Measurements from ENCODE around the gene HPS1.
A peak's percentile ranks its signal among the peaks of the same experiment; 100 is the strongest.
"Not testable (repeated sequence)": the region's sequence is repeated elsewhere in the genome, so short reads cannot be mapped to it uniquely, and the experiment has no call there.

The HPS1 gene

DNA sequence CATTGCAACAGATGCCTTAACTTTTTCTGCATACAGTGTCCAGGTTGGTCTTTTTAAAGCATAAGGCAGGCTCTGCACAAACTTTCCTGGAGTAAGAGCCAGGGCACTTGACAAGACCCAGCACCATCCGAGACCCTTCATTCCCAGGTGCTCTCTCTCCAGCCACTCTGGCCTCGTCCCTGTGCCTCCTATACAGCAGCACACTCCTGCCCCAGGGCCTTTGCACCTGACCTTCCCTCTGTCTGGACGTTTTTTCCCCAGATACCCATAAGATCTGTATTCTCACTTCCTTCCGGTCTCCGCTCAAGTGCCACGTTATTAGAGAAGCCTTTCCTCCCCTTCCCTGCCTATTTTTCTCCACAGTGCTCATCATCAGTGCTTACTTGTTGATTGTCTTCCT is 57.3 kb downstream of the HPS1 start:
- no peak for DNase-seq (ENCODE audit: low spot score)

DNA sequence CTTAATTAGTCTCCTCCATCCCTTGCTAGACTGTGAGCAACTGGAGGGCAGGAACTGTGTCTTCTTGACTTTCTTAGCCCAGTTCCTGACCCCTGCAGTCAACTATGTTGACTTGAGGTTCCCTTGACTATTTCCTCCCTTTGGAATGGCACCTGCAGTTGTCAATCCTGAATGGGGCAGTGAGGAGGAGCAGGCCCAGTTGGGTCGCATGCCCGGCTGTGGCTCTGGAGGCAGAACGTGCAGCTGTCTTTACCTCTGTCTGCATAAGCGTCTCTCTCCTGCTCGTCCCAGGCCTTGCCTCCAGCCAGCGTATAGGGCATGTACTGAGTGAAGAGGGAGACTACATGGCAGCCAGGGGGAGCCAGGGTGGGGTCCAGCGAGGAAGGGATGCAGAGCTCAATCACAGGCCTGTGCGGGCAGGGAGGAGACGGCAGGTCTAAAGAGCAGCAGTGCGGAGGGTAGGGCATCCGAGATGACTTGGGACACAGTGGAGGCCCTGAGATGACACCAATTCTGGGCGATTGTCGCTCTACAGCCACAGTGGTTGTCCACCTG is 58.6 kb downstream of the HPS1 start:
- DNase-seq (ENCODE audit: low spot score): peak; percentile 56

DNA sequence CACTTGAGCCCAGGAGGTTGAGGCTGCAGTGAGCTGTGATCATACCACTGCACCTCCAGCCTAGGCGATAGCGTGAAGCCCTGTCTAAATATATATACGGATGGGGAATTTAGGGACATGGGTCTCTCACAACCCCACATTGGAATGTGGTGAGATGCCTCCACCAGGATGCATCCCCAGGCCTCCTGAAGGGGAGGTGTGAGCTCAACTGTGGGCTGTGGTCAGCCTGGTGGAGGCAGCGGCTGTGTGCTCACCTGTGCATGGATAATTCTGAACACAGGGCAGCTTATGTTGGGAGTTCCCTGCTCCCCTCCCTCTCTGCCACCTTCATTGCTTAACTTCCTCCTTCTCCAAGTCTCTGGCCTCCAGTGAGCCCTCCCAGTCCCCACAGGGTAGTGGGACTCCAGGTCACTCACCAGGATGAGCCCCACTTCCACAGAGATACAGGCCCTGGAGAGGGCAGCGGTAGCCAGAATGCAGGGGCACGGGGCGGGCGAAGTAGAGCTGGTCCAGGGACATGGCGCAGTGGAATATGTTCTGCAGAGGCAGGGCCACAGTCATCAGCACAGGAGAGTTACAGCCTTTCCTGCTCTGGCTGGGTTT is 62.1 kb downstream of the HPS1 start:
- no peak for DNase-seq (ENCODE audit: low spot score)

DNA sequence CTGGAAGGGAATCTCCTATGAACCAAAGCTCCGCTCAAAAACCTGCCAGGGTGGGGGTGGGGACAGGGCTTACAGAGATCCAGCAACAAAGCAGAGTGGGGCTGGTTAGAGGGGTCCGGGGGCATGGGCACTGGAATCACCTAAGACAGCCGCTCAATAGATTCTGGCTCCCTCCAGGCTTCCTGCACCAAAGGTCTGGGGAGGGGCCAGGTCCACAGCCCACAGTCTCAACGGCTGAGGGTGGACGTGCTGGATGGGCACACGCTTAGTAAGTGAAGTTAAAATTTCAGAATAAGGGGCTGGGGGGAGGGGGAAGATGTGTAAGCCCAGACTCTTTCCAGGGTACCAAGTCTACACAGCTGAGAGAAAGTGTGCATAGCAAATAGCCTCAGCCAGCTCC is 62.9 kb downstream of the HPS1 start:
- DNase-seq (ENCODE audit: low spot score): no peak

DNA sequence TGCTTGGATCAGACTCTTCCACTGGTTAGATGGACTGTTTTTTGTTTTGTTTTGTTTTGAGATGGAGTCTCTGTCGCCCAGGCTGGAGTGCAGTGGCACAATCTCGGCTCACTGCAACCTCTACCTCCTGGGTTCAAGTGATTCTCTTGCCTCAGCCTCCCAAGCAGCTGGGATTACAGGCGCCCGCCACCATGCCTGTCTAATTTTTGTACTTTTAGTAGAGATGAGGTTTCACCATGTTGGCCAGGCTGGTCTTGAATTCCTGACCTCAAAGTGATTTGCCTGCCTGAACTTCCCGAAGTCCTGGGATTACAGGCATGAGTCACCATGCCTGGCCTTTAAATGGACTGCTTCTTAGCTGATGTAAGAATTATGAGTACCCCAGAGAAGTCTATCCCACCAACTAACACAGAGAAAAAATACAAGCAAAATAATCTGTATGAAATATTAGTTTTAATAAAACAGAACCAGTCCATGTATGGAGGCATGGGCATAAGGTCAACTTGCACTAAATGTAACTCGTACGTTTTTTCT is 63.5 kb downstream of the HPS1 start:
- DNase-seq (ENCODE audit: low spot score): not testable (repeated sequence)

DNA sequence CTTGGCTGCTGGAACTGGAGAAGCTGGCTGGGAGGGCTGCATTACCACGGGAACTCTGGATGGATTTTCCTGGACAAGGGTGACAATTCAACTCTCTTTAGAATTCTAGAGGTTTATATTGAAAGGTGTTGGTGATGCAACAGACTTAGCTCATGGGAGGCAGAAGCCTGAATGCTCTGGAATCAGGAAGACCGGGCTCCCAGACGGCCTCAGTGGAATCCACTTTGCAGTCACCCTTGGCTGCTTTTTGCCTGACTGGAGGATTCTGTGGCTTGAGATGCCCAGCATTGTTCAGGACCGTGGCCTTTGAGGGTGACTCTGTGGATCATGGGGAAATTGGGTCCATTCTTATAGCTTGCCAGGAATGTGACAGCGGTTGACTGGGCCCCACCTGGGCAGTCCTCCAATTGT is 64.0 kb downstream of the HPS1 start:
- no peak for DNase-seq (ENCODE audit: low spot score)

DNA sequence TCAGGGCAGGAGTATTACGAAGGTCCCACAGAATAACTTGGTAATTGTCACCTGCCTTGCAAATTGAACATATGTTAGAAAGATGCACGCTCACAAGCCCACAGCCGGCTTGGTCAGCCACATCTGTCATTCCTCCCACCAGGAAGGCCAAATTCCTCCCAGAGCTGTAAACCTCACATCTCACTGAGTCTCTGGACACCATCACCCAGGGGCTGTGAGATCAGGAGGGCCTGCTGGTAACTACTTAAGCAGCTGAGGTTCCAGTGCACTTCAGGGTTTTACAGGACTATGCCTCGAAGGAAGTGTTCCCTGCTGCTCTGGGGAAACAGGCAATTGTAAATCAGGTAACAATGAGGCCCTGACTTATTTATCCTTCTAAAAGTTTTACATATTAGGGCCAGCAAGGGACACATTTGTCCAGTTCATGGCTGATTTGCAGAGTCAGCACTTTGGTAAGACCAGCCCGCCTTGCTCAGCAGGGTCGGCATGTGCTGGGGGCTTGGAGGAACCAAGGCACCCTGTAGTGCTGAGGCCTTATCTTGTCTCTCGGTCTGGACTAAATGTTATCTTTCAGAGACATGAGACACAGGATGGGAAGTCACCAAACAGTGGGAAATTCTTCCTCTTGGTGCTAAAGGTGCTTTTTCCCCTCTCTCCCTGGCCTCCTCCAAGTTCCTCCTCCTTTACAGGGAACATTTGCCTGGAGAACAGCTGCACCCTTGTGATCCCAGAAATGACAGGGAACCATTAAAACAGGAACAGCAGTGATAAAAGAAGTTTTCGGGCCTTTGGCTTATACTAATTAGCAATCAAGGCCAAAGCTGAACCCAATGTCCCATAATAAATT is 66.0 kb downstream of the HPS1 start:
- DNase-seq (ENCODE audit: low spot score): no peak

DNA sequence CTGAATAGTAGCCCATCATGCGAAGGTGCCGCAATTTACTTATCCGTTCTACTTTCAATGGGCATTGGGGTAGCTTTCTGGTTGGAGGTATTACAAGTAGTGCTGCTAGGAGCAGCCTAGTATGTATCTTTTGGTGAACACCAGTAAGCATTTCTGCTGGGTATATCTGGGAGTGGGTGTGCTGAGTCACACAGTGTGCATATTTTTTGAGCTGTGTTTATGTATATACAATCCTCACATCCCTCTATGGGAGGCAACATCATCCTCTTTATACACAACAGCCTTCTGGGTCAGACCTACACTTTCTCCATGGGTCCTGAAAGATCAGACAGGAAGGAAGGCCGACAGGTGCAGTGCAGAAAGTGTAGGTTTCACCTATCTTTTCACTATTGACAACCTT is 68.0 kb downstream of the HPS1 start:
- no peak for DNase-seq (ENCODE audit: low spot score)

DNA sequence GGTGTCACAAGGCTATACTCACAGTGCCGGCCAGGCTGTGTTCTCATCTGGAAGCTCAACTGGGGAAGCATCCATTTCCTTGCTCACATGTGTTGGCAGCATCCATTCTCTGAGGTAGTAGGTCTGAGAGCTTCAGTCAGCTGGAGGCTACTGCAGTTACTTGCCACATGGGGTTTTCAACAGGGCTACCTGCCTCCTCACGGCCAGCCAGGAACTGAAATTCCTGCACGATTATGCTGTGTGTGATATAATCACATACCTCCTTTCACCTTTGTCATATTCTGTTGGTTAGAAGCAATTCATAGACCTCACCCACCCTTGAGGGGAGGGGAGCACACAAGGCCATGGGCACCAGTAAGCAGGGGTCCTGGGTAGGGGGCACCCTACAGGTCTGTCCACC is 69.2 kb downstream of the HPS1 start:
- no peak for DNase-seq (ENCODE audit: low spot score)

DNA sequence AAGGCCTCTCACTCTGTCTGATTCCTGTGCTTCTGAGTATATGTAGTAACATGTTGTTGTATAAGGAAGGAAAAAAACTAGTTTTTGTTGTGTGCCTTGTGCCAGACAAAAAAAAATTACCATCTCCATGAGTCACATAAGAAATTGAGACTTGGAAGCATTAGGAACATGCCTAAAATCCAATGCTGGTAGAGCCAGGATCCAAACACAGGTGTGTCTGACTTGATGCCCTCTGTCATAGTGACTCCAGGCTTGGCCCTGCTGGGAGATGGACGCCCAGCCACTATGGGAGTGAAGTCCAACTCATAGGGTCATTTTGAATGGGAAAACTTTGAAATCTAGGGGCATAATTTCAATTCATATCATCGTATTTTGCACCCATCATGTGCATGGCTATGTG is 69.7 kb downstream of the HPS1 start:
- DNase-seq (ENCODE audit: low spot score): no peak

DNA sequence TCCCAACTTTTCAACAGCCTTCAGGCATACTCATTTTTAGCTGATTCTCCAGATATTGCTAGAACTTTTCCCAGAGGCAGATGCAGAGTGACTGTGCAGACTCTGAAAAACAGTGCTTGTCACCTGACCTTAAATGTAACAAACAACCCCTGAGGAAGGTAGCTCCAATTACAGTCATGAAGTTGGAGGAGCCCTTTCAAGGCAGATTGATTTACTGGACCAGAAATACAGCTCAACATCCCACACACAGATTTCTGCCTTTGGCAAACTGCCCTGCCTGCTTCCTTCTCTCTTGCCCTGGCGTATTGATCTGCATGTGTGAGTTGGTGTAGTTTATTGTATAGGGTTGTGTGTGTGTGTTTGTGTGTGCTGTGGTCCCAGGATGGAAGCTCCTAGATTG is 70.2 kb downstream of the HPS1 start:
- DNase-seq (ENCODE audit: low spot score): no peak

DNA sequence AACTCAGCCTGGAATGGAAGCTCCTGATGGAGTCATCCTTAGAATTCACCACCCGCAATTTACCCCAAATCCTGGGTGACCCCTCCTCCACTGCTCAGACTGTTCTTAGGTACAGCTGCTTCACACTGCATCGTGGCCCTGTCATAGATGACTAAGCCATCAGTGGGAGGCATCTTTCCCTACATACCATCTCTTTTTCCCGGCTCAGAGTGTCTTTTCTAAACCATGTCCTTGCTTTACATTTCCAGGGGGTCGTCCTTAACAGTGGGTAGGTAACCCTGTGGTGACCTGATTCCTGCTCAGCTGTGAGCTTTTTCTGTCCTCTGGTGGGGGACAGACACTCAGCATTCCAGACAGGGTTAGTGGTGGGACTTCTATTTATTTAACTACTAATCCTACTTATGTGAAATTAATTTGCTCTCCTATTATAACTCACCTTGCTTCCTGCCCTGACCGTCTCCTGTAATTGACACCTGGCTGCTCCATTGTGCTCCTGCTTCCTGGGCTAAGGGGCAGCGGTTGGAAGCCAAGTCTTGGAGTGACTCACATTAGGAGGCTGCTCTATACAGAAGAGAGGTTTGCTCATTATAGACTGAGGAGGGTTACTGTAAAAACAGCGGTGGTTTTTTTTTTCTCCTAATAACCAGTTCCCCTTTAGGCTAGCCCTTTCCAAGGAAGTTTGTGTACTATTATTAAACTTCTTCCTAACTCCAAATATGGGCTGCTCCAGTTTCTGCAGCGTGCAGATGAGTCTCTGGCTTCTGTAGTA is 72.3 kb downstream of the HPS1 start:
- DNase-seq (ENCODE audit: low spot score): no peak

DNA sequence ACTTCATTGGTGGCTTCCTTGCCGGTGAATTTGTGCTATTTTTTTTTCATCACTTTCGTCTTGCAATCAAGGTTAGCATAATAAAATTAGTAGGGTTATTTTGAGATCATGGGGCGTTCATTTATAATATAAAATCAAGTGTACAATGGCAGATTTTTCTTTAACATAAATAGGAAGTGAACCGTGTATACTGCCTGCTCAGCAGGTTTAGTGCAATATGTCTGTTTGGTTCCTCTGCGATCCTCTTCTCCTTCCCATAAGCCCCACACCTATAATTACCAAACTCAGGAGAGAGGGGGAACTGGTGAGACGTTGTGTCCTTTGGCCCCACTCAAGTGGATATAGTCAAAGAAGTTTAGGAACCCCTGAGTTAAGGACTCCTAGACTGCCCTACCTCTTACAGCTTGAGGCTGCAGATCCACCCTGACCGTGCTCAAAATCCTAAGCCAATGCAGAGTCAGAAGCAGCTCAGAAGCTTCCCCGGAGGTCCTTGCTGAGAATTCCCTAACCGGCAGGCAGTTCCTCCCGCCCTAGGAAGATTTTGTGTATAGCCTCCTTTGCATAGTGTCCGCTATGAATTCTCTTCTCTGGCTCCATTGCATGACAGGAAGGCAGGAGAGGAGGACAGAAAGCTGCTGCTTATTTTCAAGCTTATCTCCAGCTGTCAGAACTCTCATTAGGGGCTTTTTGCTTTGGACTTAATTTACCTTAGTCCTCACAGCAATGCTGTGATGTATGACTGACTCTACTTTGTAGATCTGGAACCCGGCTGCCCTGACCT is 73.3 kb downstream of the HPS1 start:
- no peak for DNase-seq (ENCODE audit: low spot score)

DNA sequence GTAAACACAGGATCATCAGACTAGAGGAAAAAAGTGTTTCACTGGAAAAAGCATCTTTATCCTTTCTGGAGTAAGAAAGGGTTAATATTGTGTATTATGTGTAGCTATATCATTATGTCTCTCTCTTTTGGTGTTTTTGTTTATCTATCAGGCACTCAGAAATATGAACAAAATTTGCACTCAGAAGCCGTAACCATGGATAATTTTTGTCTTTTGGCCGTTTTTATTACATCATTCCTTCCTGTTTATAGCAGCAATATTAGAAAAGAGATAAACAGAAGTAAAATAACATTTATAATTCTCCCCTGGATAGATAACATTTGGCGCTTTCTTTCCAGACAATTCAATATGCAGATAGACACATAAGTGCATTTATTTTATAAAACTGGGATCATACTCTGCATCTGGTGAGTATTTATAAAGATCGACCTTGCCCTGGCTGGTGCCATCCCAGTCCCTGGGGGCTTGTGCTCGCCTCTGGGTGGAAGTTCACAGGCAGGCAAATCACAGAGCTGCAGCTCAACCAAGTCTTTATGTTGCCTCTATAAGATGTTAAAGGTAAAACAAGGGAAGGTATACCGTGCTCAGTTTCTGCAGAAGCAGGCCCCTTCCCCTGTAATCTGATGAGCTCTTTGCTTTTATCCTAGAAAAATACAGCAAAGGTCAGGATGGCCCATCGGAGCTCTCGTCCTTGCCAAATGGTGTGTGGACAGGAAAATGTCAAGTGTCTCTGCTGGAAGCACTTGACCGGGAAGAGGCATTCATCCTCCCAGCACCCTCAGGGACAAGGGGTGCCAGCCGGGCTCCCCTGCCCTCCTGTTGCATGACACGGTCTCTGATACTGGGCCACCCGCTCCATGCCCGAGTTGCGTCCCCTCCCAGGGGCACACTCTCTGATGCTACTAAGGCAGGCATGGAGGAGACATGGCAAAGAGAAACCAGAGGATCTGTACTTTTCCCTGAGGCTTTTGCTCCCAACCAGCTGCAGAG is 75.6 kb downstream of the HPS1 start:
- no peak for DNase-seq (ENCODE audit: low spot score)

DNA sequence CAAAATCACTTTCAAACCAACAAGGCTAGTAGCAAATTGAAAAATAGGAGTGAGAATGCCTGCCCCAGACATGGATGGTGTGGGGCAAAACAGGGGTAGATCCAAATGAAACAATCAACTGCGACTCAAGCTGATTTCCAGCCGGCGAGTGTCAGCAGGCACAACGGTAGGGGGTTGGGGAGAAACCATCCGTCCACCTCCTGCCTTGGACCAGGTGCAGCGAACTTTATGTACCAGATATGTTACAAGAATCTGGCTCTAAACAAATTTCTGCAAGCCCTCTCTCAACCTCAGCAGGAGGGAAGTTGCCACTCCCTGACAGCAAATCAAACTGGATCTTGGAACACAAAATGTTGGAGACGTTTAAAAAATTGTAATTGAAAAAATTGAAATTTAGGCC is 76.9 kb downstream of the HPS1 start:
- no peak for DNase-seq (ENCODE audit: low spot score)

DNA sequence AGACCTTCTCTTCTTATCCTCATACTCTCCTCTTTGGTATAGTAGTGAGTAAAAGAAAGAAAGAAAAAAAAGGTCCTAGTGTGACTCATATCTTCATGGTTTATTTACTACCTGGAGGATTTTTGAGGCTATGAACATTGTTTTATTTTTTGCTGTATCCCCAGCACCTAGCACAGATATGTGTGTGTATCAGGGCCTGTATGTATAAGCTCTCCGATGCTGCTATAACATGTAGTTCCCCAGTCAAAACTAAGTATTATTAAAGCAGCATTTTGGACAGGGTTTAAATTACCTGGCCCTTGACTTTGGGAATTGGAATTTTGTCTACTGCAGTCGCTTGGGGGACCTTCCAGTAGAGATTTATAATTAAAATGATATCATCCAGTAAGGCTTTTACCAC is 78.1 kb downstream of the HPS1 start:
- DNase-seq (ENCODE audit: low spot score): no peak

DNA sequence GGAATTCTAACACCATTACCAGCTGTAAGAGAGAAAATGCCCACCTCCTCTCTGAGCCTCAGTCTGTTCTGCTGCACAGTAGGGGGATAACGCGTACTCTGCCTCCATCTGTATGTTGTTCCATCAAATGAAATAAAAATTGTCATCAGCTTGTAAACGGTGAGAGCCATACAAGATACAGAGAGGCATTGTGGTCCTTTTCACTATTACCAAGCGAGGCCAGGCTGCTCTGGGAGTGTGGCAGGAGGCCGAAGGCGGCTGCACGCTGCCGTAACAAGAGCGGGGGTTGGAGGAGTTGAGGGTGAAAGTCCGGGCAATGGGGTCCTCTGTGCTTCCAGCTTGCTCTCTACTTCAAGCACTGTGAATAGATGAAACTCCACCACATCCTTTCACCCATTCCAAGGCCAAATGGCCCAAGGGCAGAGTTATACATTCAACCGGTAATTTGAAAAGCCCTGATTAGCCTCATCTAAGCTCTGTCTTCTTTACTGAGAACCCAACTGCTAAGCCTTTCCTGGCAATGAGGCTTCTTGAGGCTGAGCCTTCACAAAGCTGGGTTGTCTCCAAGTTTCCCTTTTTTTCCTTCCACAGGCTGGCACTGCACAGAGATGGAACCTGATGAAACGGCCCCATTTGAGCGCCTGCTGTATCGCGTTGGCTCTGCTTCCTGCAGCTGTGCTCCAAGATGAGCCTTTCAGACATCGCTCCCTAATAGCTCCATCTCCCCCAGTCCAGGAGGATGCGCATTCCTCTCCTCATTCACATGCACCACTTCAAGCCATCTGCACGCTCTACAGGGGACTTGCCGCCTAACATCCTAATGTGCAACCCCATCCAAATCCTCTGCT is 78.9 kb downstream of the HPS1 start:
- DNase-seq (ENCODE audit: low spot score): no peak

All from hematopoietic multipotent progenitor cell treated with erythropoietin and hydrocortisone succinate and interleukin-3 and kit ligand, for 15 days (in vitro differentiated cells).